ENCODE data around the gene MAPK7. TPM values are rescaled to one million over a fixed set of nuclear protein-coding genes. Genes with fewer than 3 reads are reported as not detected.

MAPK7 gene
- total RNA-seq, 2 donors from 2014 or later: 49.2 to 51.2 TPM

DNA sequence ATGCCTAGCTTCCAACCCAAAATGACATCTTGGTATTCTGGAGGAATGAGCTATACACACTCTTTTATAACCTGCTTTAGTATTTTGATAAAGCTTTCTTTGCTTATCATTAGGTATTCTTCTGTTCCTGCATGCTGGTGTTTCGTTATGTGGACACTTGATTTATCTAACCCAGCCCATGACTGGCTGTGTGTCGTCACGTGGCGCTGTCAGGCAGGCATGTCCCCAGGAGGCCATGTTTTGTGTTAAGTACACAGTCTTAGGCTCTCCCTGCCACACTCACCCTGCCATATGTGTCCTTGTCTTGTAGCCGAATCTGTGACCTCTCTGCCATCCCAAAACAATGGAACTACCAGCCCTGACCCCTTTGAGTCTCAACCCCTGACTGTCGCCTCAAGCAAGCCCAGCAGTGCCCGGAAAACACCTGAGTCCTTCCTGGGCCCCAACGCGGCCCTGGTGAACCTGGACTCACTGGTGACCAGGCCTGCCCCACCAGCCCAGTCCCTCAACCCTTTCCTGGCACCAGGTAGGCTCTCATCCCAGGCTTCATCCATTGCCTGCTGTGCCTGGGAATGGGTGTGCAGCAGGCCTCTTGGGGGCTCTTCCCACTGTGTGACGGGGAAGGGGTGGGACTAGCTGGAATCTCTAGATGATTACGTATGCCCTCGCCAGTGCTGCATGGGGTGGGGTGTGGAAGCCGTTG, 46.6 kb upstream of the MAPK7 start:
- Histone ChIP-seq H3K4me3 (no peak overlapping the region), H3K27ac (no peak overlapping the region), H3K27me3 (replicated peaks; ENCODE audit: insufficient read depth) (no peaks in the 10 kb centered on the region), H3K4me1 (ENCODE audit: control insufficient read depth in 1 of 2, low read depth in 2 of 2) (no peaks in the 10 kb centered on the region), H3K9me3 (no peaks in the 10 kb centered on the region), H3K36me3 (peaks cover 11% of the 10 kb centered on the region)
- ATAC-seq (ENCODE audit: insufficient number of reproducible peaks, low FRiP score, low read depth) (no peak), DNase-seq (ENCODE audit: low spot score) (no peak)
- TF ChIP-seq, protein P1, sequence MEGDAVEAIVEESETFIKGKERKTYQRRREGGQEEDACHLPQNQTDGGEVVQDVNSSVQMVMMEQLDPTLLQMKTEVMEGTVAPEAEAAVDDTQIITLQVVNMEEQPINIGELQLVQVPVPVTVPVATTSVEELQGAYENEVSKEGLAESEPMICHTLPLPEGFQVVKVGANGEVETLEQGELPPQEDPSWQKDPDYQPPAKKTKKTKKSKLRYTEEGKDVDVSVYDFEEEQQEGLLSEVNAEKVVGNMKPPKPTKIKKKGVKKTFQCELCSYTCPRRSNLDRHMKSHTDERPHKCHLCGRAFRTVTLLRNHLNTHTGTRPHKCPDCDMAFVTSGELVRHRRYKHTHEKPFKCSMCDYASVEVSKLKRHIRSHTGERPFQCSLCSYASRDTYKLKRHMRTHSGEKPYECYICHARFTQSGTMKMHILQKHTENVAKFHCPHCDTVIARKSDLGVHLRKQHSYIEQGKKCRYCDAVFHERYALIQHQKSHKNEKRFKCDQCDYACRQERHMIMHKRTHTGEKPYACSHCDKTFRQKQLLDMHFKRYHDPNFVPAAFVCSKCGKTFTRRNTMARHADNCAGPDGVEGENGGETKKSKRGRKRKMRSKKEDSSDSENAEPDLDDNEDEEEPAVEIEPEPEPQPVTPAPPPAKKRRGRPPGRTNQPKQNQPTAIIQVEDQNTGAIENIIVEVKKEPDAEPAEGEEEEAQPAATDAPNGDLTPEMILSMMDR (IDR thresholded peaks at IDR 0.05): no peak

DNA sequence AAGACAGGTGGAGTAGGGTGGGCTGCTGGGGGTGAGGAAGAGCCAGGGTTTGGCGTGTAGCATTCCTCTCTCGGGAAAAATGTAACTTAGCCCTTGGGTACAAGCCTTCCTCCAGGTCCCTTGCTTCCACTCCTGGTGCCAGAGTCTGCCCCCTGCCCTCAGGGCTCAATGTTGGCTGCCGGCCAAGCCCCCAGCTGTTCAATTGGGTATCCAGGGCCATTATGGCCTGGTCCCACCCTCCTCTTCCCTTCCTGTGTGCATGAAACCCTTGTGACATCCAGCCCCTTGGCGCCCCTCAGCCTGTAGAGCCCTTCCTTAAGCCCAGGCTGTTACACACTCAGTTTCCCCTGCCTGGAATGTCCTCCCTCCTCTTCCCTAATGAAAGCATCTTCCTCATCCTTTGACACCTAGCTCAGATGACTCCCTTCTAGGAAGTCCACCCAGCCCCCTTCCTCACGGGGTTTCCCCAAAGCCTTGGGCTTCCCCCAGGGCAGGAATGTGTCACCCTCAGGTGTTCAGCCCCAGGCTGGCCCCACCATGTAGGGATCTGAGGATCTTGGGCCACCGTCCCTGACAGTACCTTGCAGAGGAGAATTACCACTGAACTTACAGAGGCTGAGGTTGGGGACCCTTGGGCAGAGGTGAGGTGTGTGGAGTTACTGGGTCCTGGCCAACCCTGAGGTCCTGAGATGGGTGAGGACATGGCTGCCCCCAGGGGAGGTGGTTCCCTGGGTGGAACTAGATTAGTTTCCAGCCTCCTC, 45.7 kb upstream of the MAPK7 start:
- ATAC-seq (ENCODE audit: insufficient number of reproducible peaks, low FRiP score, low read depth) (no peak), DNase-seq (ENCODE audit: low spot score) (no peak)
- Histone ChIP-seq H3K27ac (no peak overlapping the region), H3K36me3 (peaks cover 11% of the 10 kb centered on the region), H3K4me3 (no peak overlapping the region), H3K9me3 (no peaks in the 10 kb centered on the region), H3K27me3 (replicated peaks; ENCODE audit: insufficient read depth) (no peaks in the 10 kb centered on the region), H3K4me1 (ENCODE audit: control insufficient read depth in 1 of 2, low read depth in 2 of 2) (no peaks in the 10 kb centered on the region)
- TF ChIP-seq, protein P1 (IDR thresholded peaks at IDR 0.05): no peak

DNA sequence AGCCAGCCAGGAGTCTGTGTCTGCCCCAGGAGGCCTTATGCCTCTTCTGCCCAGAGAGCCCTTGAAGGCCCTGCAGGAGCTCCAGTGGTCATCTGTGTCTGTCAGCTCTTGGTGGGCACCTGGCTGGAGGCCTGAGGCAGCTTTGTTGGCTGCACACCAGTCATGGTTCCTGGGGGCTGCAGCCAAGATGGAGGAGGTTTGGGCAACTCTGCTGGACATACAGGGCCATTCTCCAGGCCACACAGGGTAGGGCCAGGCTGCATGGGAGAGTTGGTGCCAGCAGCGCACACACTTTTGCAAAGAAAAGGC, 45.2 kb upstream of the MAPK7 start:
- DNase-seq (ENCODE audit: low spot score) (no peak), ATAC-seq (ENCODE audit: insufficient number of reproducible peaks, low FRiP score, low read depth) (no peak)
- Histone ChIP-seq H3K4me3 (no peak overlapping the region), H3K9me3 (no peaks in the 10 kb centered on the region), H3K27ac (no peak overlapping the region), H3K27me3 (replicated peaks; ENCODE audit: insufficient read depth) (no peaks in the 10 kb centered on the region), H3K36me3 (peaks cover 11% of the 10 kb centered on the region), H3K4me1 (ENCODE audit: control insufficient read depth in 1 of 2, low read depth in 2 of 2) (no peaks in the 10 kb centered on the region)
- TF ChIP-seq, protein P1 (IDR thresholded peaks at IDR 0.05): no peak

DNA sequence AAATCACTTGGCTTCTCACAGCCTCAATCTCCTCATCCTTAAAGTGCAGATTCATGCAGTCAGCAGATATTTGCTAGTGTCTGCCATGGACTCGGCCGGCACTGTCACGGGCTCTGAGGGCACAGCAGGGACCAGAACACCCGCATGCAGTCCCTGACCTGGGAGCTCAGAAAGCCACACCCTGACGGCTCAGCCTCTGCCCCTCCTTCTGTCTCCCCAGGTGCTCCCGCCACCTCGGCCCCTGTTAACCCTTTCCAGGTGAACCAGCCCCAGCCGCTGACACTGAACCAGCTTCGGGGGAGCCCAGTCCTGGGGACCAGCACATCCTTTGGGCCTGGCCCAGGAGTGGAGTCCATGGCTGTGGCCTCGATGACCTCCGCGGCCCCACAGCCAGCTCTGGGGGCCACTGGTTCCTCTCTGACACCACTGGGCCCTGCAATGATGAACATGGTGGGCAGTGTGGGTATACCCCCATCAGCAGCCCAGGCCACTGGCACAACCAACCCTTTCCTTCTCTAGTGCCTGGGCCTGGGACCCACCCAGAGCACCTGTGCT, 44.5 kb upstream of the MAPK7 start:
- TF ChIP-seq, protein P1 (IDR thresholded peaks at IDR 0.05): no peak
- DNase-seq (ENCODE audit: low spot score) (no peak), ATAC-seq (ENCODE audit: insufficient number of reproducible peaks, low FRiP score, low read depth) (no peak)
- H3K4me1 ChIP-seq (ENCODE audit: control insufficient read depth in 1 of 2, low read depth in 2 of 2): no peaks in the 10 kb centered on the region
- H3K27me3 ChIP-seq (replicated peaks; ENCODE audit: insufficient read depth): no peaks in the 10 kb centered on the region
- peaks cover 8% of the 10 kb centered on the region for H3K36me3 ChIP-seq
- no peak overlapping the region for H3K27ac ChIP-seq
- no peaks in the 10 kb centered on the region for H3K9me3 ChIP-seq
- no peak overlapping the region for H3K4me3 ChIP-seq

DNA sequence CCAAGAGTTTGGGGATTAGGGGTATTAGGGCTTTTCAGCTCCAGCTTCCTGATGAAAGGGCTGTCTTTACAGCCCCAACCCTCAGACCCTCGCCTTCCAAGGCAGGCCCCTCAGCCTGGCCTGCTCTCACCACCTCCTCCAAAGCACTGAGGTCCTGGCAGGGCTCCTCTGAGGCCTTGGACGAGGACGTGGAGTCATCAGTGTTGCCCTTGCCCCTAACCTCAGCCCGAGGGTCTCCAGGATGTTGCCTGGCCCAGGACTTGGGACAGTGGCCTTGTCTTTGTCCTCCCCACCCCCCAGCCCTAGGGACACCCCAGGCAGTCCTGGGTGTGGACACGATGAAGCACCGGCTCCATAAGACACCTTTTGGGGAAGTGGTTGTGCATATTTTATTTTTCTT, 44.0 kb upstream of the MAPK7 start:
- ATAC-seq (ENCODE audit: insufficient number of reproducible peaks, low FRiP score, low read depth) (no peak), DNase-seq (ENCODE audit: low spot score) (no peak)
- Histone ChIP-seq H3K4me3 (no peak overlapping the region), H3K27me3 (replicated peaks; ENCODE audit: insufficient read depth) (no peaks in the 10 kb centered on the region), H3K36me3 (peaks cover 3% of the 10 kb centered on the region), H3K9me3 (no peaks in the 10 kb centered on the region), H3K4me1 (ENCODE audit: control insufficient read depth in 1 of 2, low read depth in 2 of 2) (no peaks in the 10 kb centered on the region), H3K27ac (no peak overlapping the region)
- TF ChIP-seq, protein P1 (IDR thresholded peaks at IDR 0.05): no peak
